OCI-LY3 (cell line): ENCODE results near the gene KBTBD3.

Experiments
- H2AFZ ChIP-seq: fragments of 200-600, 300-600 bp; shearing (Covaris generic); 2 replicates; pipeline ENCODE4 v1.6.0; 2014; ENCODE audit warnings: antibody characterized with exemption, low read depth, low read length
- H3K27ac ChIP-seq: fragments of 200-600, 300-600 bp; sonication (generic); 2 replicates; pipeline ENCODE4 v1.5.1; 2014; ENCODE audit warnings: mild to moderate bottlenecking, low read length, moderate library complexity, mixed read lengths
- H3K27me3 ChIP-seq: fragments of 200-600, 300-600 bp; sonication (generic); 2 replicates; pipeline ENCODE4 v1.6.1; 2014; ENCODE audit warnings: low read depth, low read length, mixed read lengths
- H3K36me3 ChIP-seq: fragments of 200-600, 300-600 bp; sonication (generic); replicated peaks from 2 replicates; pipeline ENCODE3; 2014; ENCODE audit warnings: low read depth, low read length, mixed read lengths
- H3K4me1 ChIP-seq: fragments of 300-600, 200-600 bp; sonication (generic); 2 replicates; pipeline ENCODE4 v1.6.1; 2014; ENCODE audit warnings: low read length, mixed read lengths
- H3K4me2 ChIP-seq: fragments of 200-600, 300-600 bp; sonication (generic); 2 replicates; pipeline ENCODE4 v1.6.1; 2014; ENCODE audit warnings: low read length, mixed read lengths
- H3K4me3 ChIP-seq: fragments of 300-600, 200-600 bp; sonication (generic); 2 replicates; pipeline ENCODE4 v1.5.1; 2014; ENCODE audit warnings: antibody characterized with exemption, mild to moderate bottlenecking, low read length, moderate library complexity
- H3K79me2 ChIP-seq: fragments of 300-600, 200-600 bp; shearing (Covaris generic); 2 replicates; pipeline ENCODE4 v1.6.1; 2014; ENCODE audit warnings: mild to moderate bottlenecking, low read length, mixed read lengths
- H3K9ac ChIP-seq: fragments of 300-600, 200-600 bp; shearing (Covaris generic); 2 replicates; pipeline ENCODE4 v1.6.0; 2014; ENCODE audit warnings: mild to moderate bottlenecking, low read length, moderate library complexity
- H3K9me3 ChIP-seq: fragments of 200-600, 300-600 bp; shearing (Covaris generic); 2 replicates; pipeline ENCODE4 v1.6.1; 2014; ENCODE audit warnings: low read length, mixed read lengths; ENCODE audit not compliant: insufficient read depth
- H4K20me1 ChIP-seq: fragments of 200-600, 300-600 bp; sonication (generic); 2 replicates; pipeline ENCODE4 v1.6.1; 2016; ENCODE audit warnings: low read length, mixed read lengths; ENCODE audit not compliant: insufficient read depth
- CTCF ChIP-seq: fragments of 200-600, 300-600 bp; sonication (generic); IDR thresholded peaks from 2 replicates; pipeline ENCODE4 v1.5.1; 2014; ENCODE audit warnings: antibody characterized with exemption, low read length, low read depth
- EZH2phosphoT487 ChIP-seq: fragments of 200-600 bp; shearing (Covaris generic); IDR thresholded peaks from 2 replicates; pipeline ENCODE4 v1.6.1; 2018; ENCODE audit warnings: antibody characterized with exemption, mixed run types, low read depth

The KBTBD3 gene

GRCh38 chr11:106001304-106002012 is 75.7 kb downstream of the KBTBD3 start:
- Histone ChIP-seq H3K4me2 (peak overlapping the region; percentile 13), H3K79me2 (no peaks in the 10 kb centered on the region; the same call in 1 of the 2 replicates), H3K4me1 (peaks cover 12% of the 10 kb centered on the region), H3K36me3 (peaks cover 20% of the 10 kb centered on the region), H3K27ac (no peak overlapping the region), H3K4me3 (no peak overlapping the region), H2AFZ (no peak overlapping the region), H3K9ac (no peak overlapping the region), H4K20me1 (no peaks in the 10 kb centered on the region; the same call in 1 of the 2 replicates), H3K27me3 (no peaks in the 10 kb centered on the region), H3K9me3 (no peaks in the 10 kb centered on the region)
- TF ChIP-seq EZH2phosphoT487, result no peak
- TF ChIP-seq CTCF, result no peak
